Kidney glomerular epithelial cell (primary cell): ENCODE results near the gene SH3RF3.

ENCODE experiments used
- DNase-seq: peaks from one replicate; lab custom pipeline; 2025; lab: John Stamatoyannopoulos, UW

SH3RF3 gene

DNA sequence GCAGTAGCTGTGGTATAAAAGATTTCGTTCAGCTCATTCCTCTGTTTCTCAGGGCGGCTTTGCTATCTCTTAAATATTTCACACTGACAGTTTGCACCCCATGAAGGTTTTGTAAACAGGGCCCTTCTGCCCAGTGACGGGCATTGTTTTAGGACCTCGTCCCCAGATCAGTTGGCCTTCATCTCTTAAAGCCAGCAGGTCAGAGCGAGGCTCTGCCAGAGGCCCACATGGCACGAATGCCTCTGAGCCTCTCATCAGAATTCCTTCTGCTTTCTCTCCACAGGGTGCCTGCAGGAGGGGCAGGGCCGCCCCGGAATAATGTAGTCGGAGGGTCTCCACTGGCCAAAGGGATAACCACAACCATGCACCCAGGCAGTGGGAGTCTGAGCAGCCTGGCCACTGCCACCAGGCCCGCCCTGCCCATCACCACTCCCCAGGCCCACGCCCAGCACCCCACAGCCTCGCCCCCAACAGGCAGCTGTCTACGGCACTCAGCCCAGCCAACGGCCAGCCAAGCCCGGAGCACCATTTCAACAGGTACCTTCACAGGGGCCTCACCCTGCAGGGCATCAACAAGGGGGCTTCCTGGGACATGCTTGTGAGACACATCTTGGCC lies 307.7 kb downstream of the SH3RF3 start:
- DNase-seq, result no peak

DNA sequence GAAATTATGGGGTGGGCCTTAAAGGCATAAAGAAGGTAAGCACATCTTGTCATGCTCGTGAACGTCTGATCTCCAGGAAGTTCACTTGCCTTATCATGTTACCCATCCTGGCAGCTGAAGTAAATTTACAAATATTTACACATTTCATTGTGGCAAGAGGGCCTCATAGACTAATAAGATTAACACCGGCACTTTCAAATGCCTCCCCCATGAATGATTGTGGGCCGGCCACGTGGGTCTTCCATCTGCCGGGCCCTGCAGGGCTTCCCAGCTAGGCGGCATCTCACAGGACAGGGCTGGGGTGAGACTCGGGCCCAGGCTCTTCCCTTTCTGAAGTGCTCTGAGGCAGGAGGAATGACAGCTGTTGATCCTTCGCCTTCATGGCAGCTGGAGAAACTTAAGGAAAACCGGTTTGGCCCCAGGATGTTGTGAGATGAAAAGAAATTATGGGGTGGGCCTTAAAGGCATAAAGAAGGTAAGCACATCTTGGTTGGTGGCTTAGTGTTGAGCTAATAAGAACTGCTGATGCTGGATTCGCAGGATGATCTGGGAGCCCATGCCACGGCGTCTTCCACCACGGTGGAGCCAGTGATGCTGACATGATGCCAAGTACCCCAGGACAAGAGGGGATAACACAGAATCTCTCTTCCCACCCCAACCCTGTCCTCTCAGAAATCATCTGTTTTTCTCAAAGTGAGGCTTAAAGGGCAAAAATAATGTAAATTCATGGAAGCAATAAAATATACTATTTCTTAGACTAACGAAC lies 308.5 kb downstream of the SH3RF3 start:
- DNase-seq, result no peak

DNA sequence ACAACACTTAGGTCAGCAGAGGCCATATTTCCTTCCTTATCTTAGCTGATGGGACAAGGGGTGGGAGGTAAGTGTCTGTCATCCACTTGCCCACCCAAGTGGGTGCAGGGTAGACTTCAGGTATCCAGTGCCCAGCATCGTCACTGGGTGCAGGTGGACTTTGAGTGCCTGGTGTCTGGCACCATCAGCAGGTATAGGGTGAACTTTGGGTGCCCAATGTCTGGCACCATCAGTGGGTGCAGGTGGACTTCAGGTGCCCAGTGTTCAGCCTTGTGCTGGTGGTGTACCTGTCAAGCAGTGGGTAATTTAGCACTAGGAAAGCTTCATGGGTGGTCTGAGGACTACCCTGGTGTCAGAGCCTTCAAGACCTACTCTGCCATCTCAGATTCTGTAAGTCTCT lies 309.1 kb downstream of the SH3RF3 start:
- no peak for DNase-seq

DNA sequence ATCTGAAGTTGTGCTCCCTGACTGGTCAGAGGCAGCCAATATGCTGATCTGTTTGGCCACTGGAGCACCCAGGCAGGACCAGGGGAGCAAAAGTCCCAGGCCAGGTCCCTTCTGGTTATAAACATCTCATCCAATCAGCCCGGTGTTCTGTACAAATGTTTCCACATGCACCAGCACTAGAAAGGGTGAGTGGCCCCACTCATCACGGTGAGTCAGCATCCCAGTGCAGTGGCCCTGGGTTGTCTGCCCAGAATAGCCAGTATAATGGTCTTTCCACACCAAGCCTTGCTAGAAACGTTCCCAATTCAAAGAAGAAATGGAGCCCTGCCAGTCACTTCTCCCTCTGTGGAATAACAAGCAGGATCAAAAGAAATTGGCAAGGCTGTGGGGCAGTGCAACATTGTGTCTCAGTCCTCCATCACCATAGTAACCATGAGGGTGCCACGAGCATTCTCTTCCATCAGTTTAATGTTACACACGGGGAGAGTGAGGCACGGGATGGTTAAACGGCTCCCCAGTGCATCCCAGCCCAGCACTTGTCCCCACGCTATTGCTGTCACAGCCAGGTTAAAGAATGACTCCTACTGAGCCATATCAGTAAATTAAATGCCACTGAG lies 309.9 kb downstream of the SH3RF3 start:
- DNase-seq, result no peak

DNA sequence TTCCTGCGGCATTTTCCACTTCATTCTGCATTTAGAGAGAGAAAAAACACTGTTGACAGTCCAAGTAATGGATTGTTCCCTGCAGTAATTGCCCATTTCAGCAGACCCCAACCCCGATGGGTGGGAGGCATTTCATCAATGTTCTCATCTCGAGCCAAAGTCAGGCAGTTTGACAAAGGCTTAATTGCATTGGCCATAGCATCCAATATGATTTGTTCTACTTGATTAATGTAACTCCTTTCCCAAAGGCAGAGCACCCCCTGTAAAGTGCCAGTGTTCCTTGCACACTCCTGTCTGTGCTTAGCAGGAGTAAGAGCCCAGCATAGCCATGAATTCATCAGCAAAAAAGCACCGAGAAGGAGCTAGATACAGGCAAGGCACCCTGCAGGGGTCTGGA lies 310.4 kb downstream of the SH3RF3 start:
- DNase-seq, result no peak

DNA sequence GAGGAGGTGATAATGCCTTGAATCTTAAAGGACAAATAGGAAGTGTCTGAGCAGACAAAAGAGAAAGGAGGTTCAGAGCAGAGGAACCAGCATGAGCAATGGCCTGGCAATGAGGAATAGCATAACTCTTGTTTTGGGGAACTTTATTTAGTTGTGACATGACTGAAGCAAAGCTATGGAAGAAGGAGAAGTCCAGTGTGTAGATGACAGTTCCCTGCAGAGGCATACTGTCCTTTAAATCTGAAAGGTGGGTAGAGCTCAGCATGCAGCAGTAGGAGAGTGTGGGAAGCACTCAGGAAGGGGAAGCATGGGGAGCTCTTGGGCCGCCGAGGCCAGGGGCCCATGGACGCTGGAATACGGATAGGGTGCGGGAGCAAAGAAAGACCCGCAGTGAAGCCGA lies 311.0 kb downstream of the SH3RF3 start:
- DNase-seq, result no peak

DNA sequence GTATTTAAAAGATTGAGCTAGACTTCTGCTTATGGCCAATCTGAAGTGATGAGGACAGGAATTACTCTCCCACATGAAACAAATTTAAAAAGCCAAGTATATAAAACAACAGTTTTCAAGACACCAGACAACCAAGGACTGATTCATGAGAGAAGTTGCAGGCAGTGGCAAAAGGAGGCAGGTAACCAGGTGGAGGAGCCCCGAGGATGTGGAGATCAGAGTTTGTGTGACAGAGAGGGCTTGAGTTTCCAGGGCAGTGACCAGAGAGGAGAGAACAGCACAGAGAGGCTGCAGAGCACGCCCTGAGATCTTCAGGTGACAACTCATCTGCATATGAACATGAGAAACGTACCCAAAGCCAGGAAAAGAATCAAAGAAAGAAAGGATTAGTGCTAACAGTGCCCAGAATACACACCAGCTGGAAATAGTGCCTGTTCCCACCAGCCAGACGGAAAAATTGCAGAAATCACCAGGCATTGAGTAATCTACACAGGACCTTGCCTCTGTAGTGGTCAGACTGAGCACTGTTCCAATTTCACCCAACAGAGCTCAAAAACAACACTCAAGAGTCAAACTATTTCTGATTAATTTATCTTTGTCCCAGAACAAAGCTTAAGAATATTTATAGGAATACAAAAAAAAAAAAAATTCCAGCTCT lies 311.6 kb downstream of the SH3RF3 start:
- DNase-seq, result no peak

DNA sequence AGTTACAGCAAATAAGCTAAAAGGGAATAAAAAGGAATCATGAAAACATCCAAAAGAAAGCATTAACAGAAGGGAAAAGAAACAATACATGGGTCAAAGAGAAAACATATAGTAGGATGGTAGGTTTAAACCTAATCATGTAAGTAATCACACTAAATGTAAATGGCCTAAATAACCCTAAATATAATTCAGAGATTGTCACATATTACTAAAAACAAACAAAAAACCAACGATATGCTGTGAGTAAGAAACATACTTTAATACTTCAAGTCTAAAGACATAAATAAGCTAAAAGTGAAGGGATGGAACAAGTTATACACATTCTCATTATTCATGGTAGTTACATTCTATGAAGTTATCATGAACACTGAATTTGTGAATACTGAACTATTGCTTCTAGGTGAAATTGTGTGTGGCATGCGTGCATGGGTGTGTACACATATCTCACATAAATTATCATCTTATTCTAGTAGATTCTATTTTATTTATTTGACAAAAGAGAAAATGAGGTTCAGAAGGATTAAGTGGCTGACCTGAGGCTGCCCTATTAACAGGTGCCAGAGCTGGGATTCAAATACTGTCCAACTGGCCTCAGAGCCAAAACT lies 313.8 kb downstream of the SH3RF3 start:
- DNase-seq, result no peak

DNA sequence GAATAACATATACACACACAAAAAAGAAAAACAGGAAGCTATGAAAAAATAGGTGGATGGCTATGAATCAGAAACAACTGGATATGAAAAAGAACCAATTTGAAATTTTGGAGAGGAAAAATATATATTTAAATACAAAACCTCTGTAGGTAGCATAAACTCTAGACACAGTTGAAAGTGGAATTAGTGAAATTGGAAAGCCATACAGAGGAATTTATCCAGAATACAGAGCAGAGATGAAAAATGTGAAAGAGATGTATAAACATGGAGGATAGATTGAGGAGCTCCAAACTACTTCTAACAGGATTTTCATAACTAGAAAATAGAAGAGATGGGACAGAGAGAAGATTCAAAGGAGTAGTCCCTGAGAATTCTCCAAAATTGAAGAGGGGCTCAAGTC lies 315.9 kb downstream of the SH3RF3 start:
- no peak for DNase-seq

DNA sequence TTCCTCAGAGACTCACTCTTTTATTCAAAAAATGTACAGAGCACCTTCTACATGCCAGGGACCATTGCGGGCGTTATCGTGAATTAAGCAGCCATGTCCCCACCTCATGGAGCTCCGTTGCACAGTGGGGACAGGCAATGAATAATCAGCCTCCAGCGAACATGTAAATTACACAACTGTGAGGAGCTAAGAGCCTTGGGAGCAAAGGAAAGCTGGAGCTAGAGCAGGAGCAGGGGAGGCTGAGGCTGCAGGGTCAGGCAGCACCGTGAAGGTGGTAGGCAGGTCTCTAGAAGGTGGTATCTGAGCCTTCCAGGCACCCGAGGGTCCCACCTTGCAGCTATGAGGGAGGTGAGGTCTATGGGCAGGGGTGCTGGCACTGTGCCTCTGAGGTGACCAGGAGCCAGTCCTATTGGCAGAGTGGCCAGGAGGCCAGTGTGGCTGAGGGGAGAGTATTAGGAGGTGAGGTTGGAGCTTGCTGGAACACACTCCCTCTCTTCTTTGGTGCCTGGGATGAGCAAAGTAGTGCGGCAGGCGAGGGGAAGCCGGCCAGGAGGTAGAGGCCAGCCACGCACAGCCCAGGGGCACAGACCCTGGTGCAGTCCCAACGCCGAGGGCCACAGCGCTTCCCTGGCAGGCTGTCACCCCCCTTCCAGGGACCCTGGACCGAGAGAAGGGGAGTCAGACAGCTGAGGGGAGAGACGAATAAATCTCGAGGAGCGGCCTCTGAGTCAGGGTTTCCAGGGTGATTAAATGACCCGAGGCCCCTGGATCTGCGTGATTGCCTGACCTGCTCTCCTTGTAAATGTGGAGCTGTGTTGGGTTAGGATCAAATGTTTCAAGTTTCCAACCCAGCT lies 317.5 kb downstream of the SH3RF3 start:
- DNase-seq, result no peak

DNA sequence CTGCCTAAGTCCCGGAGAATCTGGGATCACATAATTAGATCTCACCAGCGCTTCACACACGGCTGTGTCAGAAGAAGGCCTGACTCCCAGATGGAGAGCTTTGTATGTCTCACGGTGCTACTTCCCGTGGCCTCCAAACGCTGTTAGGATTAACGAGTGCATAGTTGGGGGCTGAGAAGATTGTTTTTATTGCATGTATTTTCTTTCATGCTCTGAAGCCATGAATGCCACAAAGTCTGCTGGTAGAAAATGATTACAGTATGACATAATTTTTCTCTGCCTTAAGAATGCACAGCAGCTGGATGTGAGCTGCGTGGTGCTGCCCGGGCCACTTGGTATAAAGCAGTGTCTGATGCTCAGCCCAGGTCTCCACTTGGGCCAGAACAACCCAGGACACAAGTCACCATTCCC lies 318.3 kb downstream of the SH3RF3 start:
- DNase-seq, result peak; percentile 84

DNA sequence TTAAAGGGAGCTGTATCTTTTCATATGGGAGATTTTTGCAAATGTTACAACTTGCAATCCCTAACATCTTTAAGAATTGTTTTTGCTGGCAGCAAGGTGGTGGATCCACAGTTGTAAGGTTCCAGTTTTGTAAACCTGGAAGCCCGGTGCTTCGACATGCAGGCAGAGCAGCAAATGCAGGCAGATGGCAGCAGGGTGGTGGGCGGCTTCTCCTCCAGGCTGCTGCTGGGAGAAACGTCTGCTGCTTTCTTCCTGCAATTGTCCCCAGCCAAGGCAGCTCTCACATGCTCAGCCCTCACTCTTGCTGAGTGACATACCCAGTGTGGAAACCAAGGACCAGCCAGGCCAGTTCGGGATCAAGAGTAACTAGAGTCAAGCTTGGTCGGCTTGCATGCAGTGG lies 318.8 kb downstream of the SH3RF3 start:
- no peak for DNase-seq

DNA sequence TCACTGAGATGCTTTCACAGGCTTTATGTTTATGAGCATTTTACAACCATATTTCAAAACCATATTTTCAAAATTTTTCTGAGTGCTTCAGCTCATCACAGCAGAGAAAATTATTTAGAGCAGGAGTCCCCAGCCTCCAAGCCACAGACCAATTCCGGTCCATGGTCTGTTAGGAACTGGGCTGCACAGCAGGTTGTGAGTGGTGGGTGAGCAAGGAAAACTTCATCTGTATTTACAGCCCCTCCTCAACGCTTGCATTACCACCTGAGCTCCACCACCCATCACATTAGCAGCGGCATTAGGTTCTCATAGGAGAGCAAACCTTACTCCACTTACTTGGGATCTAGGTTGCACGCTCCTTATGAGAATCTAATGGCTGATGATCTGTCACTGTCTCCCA lies 319.2 kb downstream of the SH3RF3 start:
- no peak for DNase-seq

DNA sequence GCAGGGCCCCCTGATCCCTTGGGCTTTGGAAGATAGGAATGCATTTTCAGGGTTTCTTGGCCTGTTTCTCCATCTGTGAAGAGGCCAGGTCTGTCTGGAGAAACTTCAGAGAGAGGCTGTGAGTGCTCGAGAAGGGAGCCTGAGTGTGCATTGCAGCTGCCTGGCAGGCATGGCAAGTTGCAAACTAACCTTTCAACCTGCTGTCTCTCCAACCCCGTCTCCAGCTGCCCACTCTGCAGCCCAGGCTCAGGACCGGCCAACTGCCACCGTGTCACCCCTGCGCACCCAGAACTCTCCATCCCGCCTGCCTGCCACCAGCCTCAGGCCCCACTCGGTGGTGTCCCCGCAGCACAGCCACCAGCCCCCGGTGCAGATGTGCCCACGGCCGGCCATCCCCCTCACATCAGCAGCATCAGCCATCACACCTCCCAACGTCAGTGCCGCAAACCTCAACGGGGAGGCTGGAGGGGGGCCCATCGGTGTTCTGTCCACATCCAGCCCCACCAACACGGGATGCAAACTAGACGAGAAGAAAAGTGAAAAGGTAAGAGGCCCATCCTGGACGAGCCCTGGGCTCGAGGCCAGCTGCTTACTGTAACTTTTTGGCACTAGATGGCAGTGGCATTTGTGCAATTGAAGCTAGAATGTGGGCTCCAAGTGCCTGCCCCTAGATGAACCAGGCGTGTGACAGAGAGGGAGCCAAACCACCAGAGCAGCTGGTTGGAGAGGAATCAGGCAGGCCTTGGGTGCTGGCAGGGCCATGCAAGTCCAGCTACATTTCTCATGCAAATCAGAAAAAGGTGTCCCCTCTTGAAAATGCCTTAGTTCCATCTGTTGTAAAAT lies 320.2 kb downstream of the SH3RF3 start:
- DNase-seq, result no peak

DNA sequence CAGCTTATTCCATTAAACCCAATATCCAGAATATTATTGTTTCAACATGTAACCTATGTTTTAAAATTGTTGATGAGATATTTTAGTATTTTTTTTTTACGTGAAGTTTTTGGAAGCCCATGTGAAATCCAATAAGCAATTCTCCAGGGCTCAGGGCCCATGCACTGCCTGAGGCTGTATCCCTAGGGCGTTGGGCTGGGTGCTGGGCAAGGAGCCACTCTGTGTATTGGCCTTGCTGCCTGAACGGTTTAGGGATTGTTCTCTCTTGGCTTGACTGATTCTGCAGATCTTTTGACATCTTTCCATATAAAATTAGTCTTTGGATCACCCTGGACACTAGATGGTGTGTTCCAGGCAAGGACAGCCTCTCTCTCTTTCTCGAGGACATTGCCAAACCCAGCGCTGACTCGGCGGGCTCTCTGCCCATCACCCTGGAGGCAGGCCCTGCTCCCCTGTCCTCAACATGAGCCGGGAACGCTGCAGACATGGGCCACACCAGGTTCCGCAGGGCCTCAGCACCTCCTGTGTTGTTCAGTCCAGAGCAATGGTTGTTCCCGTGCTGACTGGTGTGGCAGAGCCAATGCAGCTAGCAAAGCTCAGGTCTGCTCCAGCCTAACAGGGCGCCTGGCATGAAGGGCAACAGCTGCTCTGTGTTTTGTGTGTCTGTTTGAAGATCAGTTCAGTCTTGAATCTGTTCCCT lies 321.7 kb downstream of the SH3RF3 start:
- DNase-seq, result no peak

DNA sequence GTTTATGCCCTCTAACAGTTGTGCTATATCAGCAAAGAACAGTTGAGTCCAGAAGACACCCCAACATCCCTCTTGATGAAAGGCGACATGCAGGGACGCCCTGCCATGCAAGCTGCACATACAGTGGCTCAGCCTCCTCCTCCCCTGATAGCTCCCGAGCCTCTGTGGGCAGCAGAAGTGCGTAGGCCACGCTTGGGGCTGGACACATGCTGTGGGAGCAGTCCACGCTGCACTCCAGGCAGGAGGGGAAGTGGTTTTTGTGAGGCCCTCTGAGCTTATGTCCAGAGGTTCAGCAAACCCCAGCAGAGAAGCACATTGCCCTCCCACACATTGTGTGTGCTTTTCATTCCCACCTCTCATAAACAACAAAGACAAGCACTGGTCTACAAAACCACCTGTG lies 322.7 kb downstream of the SH3RF3 start:
- DNase-seq, result no peak

DNA sequence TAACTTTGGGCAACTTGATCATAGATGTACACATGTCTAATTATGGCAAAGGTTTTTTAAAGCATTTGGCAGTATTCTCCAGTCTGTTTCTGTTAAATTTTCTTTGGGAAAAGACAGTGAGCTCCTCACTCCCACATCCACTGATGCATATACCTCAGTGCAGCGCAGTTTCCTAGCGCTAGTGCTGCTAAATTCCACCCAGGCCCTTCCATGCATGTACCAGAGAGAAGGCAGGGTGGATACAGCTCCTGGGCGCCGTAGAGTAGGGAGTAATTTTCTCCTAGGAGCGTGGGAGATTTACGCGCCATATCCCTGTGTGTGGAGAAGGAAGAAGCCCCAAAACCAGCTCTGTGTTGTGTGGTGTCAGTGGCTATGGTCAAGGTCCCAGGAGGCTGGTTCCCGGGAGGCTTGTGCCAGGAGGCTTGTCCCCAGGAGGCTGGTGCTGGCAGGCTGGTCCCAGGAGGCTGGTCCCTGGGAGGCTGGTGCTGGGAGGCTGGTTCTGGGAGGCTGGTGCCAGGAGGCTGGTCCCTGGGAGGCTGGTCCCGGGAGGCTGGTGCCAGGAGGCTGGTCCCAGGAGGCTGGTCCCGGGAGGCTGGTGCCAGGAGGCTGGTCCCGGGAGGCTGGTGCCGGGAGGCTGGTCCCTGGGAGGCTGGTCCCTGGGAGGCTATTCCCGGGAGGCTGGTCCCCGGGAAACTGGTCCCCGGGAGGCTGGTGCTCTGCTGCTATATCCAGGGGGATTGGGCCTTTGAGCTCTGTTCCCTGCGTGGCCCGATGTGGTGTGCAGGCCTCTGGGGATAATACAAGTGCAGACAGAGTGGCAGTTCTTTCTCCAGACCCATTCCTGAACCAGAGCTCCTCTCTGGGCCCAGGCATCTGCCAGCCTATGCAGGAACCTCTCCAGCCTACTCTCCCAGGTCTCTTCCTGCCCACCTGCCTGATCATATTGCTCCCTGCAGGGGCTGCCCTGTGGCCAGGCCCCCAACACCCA lies 323.6 kb downstream of the SH3RF3 start:
- no peak for DNase-seq

DNA sequence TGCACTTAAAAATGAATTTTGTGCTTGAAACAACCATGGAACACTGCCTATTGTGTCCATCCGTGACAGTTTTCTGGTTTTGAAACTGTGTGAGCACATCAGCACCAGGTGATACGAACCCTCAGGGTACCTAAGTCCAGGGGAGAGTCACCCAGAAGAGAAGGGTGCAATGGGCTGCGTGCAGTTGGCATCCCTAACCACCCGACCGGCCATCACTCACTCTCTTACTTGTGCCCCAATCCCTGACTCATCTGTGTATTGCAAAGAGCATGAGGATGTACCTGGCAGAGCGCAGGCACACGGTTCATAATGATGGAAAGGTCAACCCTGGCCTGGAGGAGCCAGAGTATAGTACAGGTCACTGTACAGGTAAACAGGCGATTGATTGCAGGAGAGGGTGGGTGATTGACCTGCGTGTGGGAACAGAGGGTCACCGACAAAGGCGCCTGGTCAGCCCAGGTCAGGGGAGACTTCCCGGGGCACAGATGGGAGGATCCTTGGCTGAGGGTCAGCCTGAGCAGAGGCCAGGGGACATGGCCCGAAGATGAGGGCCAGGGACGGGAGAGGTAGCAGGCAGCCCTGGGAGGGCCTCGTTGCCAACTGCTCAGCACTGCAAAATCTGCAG lies 324.5 kb downstream of the SH3RF3 start:
- no peak for DNase-seq
